ENCODE results near the gene UBE3B.

The UBE3B gene

GRCh38 chr12:109573914-109574244 is 96.4 kb downstream of the UBE3B start:
- no peak for DNase-seq (ENCODE audit: low read depth, low spot score)

GRCh38 chr12:109575683-109576082 is 98.2 kb downstream of the UBE3B start:
- no peak for DNase-seq (ENCODE audit: low read depth, low spot score)

DNA sequence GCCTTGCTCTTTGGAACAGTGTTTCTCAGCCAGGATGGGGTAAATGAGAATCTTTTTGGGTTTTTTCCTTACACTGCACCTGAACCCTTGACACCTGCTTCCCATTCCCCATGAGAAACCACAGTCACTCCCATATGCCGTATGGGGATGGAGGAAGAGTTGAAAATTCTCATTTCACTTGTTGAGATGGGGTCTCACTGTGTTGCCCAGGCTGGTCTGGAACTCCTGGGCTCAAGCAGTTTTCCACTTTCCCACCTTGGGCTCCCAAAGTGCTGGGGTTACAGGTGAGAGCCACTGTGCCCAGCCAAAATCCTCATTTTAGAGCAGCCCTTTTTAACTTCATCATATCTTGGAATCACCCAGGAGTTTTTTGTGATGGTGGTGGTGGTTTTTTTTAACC is 99.9 kb downstream of the UBE3B start:
- no peak for DNase-seq (ENCODE audit: low read depth, low spot score)

- DNase-seq (ENCODE audit: low read depth, low spot score): no peak
Observed at GRCh38 chr12:109578330-109578927, 101.0 kb downstream of the UBE3B start.

DNA sequence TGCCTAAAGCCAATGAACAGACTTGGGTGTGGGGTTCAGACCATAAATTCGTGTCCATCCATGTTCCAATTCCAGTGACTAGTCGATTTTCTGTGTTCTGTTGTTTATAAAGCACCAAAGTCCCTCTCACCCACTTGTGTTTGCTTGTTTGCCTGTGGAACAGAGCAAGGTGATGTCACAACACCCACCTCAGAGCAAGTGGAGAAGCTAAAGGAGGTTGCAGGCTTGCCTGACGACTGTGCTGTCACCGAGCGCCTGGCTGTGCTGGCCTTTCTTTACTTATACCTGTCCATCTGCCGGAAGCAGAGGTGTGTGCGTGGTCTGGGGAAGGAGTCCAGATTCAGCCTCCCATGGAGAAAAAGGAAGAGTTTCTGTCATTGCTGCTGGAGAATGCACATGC is 102.2 kb downstream of the UBE3B start:
- no peak for DNase-seq (ENCODE audit: low read depth, low spot score)

- DNase-seq (ENCODE audit: low read depth, low spot score): no peak
Observed at GRCh38 chr12:109580272-109580671, 102.8 kb downstream of the UBE3B start.

DNA sequence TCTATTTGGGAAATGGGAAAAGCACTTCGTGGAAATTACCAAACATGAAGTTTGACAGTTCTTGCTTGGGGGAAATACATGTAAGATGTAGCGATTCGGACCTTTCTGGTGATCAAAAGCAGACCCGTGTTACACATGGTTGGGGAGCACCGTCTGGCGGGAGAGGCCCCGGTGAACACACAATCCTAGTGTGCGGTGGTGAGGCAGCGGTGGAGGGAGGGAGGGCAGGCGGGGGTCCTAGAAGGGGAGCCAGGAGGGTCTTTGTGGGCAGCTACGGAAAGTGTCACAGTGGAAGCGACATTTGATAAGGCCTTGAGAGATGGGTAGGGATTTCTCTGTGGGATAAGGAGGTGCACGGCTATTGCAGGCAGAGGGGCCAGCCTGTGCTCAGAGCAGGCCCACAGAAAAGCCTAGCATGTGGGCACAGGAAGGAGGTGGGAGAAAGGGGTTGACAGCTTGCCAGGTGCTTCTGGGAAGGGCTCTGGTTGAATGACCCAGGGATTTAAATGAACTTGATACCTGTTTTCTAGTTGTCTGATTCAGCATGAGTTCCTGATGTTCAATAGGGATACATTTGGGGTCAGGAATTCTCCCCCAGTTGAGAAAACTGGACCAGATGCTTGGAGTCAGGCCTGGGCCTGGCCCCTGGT is 103.4 kb downstream of the UBE3B start:
- DNase-seq (ENCODE audit: low read depth, low spot score): no peak

GRCh38 chr12:109581334-109581691 is 103.9 kb downstream of the UBE3B start:
- no peak for DNase-seq (ENCODE audit: low read depth, low spot score)

GRCh38 chr12:109581856-109582255 is 104.4 kb downstream of the UBE3B start:
- no peak for DNase-seq (ENCODE audit: low read depth, low spot score)

DNA sequence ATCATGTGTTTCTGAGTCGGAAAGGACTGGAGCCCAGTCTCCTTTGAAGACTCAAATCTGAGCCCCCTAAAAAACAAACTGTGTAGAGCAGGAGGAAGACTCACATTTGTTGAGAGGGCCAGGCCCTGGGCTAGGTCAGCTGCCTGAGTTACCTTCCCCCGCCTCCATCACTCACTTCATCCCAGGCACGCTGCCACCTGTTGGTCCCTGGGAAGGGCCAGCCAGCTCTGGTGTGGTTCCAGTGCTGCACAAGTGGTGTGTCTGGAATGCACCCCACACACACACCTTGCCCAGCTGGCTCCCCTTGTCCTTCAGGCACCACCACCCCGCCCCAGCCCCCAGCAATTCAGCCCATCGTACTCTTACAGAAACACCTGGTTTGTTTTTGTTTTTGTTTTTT is 105.2 kb downstream of the UBE3B start:
- no peak for DNase-seq (ENCODE audit: low read depth, low spot score)

GRCh38 chr12:109583733-109584132 is 106.3 kb downstream of the UBE3B start:
- DNase-seq (ENCODE audit: low read depth, low spot score): no peak
